SIG-M5 treated with dmso at 0.1 percent for 504 hours (cell line): ENCODE data around the gene DNAH2.
A peak's percentile ranks its signal among the peaks of the same experiment; 100 is the strongest.

Experiments
- DNase-seq: peaks from one replicate; lab custom pipeline; 2025; ENCODE audit not compliant: unreplicated experiment; lab: John Stamatoyannopoulos, UW

The DNAH2 gene

GRCh38 chr17:7817643-7817964, 100.1 kb downstream of the DNAH2 start:
- DNase-seq: no peak

DNA sequence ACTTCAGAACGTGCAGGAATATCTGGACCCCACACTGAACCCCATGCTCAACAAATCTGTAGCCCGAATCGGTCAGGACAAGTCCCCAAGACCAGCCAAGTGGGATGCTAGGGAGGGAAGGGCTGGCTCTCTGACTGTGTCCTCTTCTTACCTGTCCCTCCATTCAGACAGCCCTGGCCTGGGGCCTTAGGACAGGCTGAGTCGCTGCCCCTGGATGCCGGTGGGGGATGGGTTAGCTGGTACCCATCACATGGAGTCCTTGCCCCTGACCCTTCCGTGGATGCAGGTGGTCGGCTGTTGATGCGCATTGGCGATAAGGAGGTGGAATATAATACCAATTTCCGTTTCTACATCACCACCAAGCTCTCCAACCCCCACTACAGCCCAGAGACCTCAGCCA, 100.5 kb downstream of the DNAH2 start:
- no peak for DNase-seq

DNA sequence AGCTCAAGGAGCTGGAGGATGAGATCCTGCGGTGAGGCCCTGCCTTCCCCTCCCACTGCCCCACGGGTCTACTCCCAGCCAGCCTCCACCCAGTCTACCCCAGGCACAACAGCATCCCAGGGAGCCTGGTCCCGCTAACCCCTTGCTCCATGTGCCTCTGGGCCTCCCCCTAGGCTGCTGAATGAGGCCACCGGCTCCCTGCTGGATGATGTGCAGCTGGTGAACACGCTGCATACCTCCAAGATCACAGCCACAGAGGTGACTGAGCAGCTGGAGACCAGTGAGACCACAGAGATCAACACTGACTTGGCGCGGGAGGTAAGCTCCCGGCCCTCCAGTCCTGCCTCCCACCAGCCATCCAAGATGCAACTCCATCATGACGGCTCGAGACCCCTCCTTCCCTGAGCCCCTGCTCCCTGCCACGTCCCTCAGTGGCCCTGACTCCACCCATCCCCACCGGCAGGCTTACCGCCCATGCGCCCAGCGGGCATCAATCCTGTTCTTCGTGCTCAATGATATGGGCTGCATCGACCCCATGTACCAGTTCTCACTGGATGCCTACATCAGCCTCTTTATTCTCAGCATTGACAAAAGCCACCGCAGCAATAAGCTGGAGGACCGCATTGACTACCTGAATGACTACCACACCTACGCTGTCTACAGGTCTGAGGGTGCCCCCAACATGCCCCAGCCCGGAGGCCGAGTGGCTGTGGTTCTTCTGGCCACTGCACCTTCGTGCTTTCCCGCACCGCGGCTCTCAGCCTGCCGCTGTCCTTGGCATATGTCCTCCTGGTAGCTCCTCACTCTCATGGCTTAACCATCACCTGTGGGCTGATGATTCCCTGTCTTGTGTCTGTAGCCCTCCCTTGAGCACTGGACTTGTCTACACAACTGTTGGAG, 101.5 kb downstream of the DNAH2 start:
- DNase-seq: no peak

DNA sequence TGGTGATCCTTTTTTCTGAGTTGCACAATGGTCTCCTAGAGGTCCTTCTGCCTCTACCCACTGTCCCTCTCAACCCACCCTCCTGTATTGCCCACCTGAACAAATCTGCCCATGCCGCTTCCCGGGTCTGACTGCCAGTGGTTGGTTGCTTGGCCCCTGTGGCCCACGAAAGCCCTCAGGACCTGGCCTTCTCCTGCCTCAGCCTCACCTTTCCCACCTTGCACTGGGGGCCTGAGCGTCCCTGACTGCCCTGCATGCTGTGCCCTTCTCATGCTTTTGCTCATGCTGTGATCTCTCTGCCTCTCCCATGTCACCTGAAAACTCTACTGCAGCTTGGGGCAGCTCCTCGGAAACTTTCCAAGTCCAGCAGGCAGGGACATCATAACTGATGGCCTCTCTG, 102.7 kb downstream of the DNAH2 start:
- no peak for DNase-seq

GRCh38 chr17:7822126-7822525, 104.6 kb downstream of the DNAH2 start:
- no peak for DNase-seq

- no peak for DNase-seq
These were observed 106.0 kb downstream of the DNAH2 start for GRCh38 chr17:7823581-7824001.

- no peak for DNase-seq
These were observed 106.7 kb downstream of the DNAH2 start for GRCh38 chr17:7824021-7824924.

DNA sequence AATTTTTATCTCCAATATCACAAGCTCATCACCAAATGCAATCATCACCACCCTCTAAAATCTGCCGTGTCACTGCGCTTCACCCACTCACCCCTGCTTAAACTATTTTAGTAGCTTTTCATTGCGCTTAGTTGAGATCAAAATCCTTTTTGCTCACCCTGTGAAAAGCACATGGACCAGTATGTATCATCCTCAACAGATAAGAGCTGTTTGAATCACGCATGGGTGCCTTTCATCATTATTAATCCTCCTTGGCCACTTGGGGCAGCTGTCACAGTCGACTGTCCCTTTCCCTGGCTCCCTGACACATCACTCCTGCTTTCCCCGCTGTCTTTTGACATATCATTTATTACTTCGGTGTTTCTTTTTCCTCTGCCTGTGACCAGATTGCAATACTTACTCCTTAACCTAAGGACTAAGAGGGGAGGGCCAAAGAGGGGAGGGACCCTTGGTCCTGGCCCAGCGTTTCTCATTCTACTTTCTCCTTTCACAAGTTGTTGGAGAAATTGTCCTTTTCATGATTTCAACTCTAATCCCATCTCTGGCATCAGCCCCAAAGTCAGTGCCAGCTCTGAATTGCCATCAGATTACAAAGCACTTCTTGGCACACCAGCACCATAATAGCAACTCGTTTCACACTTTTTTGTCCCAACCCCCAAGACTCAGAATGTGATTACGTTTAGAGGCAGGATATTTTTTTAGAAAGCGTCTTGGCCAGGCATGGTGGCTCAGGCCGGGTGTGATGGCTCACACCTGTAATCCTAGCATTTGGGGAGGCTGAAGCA, 107.9 kb downstream of the DNAH2 start:
- DNase-seq: no peak

DNA sequence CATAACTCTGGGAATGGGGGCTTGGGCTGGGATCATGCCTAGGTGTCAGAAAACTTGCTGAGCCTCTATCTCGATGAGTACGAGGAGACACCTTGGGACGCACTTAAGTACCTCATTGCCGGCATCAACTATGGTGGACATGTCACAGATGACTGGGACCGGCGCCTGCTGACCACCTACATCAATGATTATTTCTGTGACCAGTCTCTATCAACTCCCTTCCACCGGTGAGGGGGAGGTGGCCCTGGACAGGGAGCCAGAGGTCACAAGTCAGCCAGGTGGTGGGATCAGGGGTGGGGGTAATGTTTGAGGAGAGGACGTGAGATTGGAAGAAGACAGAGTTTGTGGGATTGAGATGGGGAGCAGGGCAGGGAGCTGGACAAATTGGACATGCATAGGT, 113.1 kb downstream of the DNAH2 start:
- DNase-seq: no peak

GRCh38 chr17:7831233-7831632, 113.7 kb downstream of the DNAH2 start:
- no peak for DNase-seq

- DNase-seq: no peak
These were observed 114.9 kb downstream of the DNAH2 start for GRCh38 chr17:7832431-7832830.

DNA sequence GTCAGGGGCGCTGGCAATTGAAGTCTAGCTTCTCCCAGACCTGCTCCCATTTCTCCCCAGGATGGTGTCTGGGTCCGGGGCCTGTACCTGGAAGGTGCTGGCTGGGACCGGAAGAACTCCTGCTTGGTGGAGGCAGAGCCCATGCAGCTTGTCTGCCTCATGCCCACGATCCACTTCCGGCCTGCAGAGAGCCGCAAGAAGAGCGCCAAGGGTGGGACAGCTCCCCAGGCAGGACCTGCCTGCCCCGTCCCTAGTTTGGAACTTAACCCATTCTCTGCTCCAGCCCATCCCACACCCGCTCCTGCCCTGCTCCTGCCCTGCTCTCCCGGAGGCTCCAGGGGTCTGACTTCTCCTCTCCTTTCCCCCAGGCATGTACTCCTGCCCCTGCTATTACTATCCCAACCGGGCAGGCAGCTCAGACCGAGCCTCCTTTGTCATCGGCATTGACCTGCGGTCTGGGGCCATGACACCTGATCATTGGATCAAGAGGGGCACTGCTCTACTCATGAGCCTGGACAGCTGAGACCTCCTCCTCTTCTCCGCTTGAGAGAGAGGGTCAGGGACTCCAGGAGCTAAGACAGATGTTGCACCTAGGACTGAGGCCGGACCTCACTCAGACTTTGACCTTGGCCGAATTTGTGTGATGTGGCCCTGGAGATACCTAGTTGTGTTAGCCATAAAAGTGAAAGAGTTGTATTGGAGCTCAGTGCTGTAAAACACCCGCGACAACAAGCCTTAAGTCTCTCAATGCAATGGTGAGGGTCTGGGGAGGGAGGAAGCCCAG, 115.7 kb downstream of the DNAH2 start:
- no peak for DNase-seq

- DNase-seq: peak; percentile 88
These were observed 116.4 kb downstream of the DNAH2 start, which contains the start of gene KDM6B for GRCh38 chr17:7833795-7834541. TSS of gene KDM6B (plus strand) at chr17:7834217. CDS start at chr17:7845555, 11,338 bp downstream.

GRCh38 chr17:7834542-7834956, 117.0 kb downstream of the DNAH2 start:
- peak; percentile 50 for DNase-seq

GRCh38 chr17:7834957-7835813, 117.6 kb downstream of the DNAH2 start:
- DNase-seq: peak; percentile 94

- peak; percentile 56 for DNase-seq
These were observed 118.5 kb downstream of the DNAH2 start for GRCh38 chr17:7835814-7836595.

DNA sequence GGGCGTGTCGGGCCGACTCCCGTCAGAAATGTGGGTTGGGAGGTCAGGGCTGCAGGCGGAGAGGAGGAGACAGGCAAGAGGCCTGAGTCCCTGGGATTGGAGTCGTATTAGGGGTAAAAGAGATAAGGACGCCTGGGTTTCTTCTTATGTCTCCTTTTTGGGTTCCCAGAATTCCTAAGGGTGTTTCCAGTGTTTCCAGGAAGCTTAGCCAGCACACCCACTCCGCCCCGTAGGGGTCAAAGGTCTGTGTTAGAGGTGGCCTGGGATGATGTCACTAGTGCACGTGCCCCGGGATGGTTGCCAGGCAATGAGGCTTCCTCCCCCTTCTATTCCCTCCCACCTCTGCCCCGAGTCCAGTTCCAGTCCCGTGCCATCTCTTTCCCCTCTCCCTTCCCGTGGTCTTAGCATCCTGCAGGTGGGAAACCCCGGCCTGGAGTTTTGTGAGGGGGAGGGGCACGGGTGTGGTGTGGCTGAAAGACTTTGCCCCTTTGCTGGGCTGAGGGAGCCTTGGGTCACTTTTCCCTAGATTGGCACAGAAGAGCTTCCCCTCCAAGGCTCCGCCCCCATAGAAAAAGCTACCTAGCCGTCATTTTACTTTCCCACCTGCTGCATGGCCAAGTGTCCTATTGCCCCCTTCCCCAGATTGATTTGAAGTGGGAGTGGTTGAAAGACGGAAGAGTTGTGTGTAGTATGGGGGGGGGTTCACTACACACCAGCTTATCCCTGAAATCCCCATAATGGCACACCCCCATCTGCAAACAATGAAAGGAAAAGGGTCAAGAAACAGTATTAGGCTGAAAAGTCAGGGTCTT, 119.3 kb downstream of the DNAH2 start:
- DNase-seq: peak; percentile 90
